OCI-LY7 (cell line): ENCODE results near the gene DUS3L. TPM values are rescaled to one million over a fixed set of nuclear protein-coding genes. Genes with fewer than 3 reads are reported as not detected.

ENCODE experiments used
- BruUV-seq: library from RNA; stranded (reverse); fragments of 400-500 nt; replicated peaks from 2 replicates; lab custom pipeline; 2021; lab: Mats Ljungman, UMichigan
- CTCF ChIA-PET: fragments of 300-600 bp; sonication (Branson Sonifier 250); formaldehyde crosslinking; loops from one replicate; lab custom pipeline; 2022; ENCODE audit warnings: antibody characterized with exemption; ENCODE audit not compliant: unreplicated experiment; lab: Charles Lee
- POLR2A ChIA-PET: fragments of 300-600 bp; sonication (Branson Sonifier 250); formaldehyde crosslinking; loops from one replicate; lab custom pipeline; 2022; ENCODE audit warnings: antibody characterized with exemption; lab: Charles Lee
- DNase-seq: peaks from one replicate; pipeline ENCODE4 v3.0.0-alpha.2; 2015; ENCODE audit warnings: low spot score
- H2AFZ ChIP-seq: fragments of 200-600 bp; sonication (generic), shearing (Covaris generic); 2 replicates; pipeline ENCODE4 v1.6.1; 2014; ENCODE audit warnings: mild to moderate bottlenecking, antibody characterized with exemption, low read length, moderate library complexity
- H3K27ac ChIP-seq: fragments of 200-600 bp; sonication (generic); 2 replicates; pipeline ENCODE4 v1.5.1; 2014; ENCODE audit warnings: mixed run types, low read depth, mild to moderate bottlenecking, moderate library complexity, low read length, inconsistent platforms; ENCODE audit not compliant: poor library complexity, severe bottlenecking
- H3K36me3 ChIP-seq: fragments of 200-600 bp; sonication (generic); 2 replicates; pipeline ENCODE4 v1.6.1; 2014; ENCODE audit warnings: mild to moderate bottlenecking, antibody characterized with exemption, low read length, moderate library complexity, mixed read lengths; ENCODE audit not compliant: insufficient read depth
- H3K4me1 ChIP-seq: fragments of 200-600 bp; sonication (generic); 2 replicates; pipeline ENCODE4 v1.5.1; 2014; ENCODE audit warnings: mild to moderate bottlenecking, low read length; ENCODE audit not compliant: insufficient read depth, poor library complexity, severe bottlenecking
- H3K4me2 ChIP-seq: fragments of 200-600 bp; sonication (generic); 2 replicates; pipeline ENCODE4 v1.6.1; 2014; ENCODE audit warnings: mild to moderate bottlenecking, low read length
- H3K4me3 ChIP-seq: fragments of 200-600 bp; sonication (generic); 2 replicates; pipeline ENCODE4 v1.5.1; 2014; ENCODE audit warnings: mild to moderate bottlenecking, low read depth, low read length; ENCODE audit not compliant: poor library complexity, severe bottlenecking
- H3K79me2 ChIP-seq: fragments of 200-600 bp; sonication (generic); 2 replicates; pipeline ENCODE4 v1.6.1; 2016; ENCODE audit warnings: low read depth, mild to moderate bottlenecking, low read length, moderate library complexity, mixed read lengths; ENCODE audit not compliant: insufficient read depth
- H3K9me2 ChIP-seq: fragments of 200-600 bp; sonication (generic); 2 replicates; pipeline ENCODE4 v1.6.1; 2016; ENCODE audit warnings: mild to moderate bottlenecking, low read length, mixed read lengths; ENCODE audit not compliant: insufficient read depth
- H3K9me3 ChIP-seq: fragments of 200-600 bp; sonication (generic); 2 replicates; pipeline ENCODE4 v1.6.1; 2014; ENCODE audit warnings: mild to moderate bottlenecking, mixed run types, low read length, mixed read lengths
- H4K20me1 ChIP-seq: fragments of 200-600 bp; sonication (generic); 2 replicates; pipeline ENCODE4 v1.6.1; 2014; ENCODE audit warnings: mild to moderate bottlenecking, antibody characterized with exemption, low read length, moderate library complexity, mixed read lengths; ENCODE audit not compliant: insufficient read depth
- EZH2phosphoT487 ChIP-seq: fragments of 200-600 bp; sonication (generic); IDR thresholded peaks from 2 replicates; pipeline ENCODE4 v1.6.1; 2018; ENCODE audit warnings: low read depth, borderline replicate concordance, mild to moderate bottlenecking, mixed run types, antibody characterized with exemption, low read length, moderate library complexity, mixed read lengths
- intact Hi-C: fragments of 100-400 bp; cut with micrococcal nuclease; formaldehyde crosslinking; loops from one replicate; pipeline ENCODE4 v1.10.0; 2022; ENCODE audit not compliant: unreplicated experiment
- total RNA-seq, 2 experiments: library from RNA; depleted of rRNA in 1 of 2; stranded (reverse); fragments of >200 nt in 1 of 2; shearing (Covaris generic) in 1 of 2; gene quantifications; 2 replicates each; pipeline ENCODE4 v1.2.3, GENCODE V29; 2014 to 2022
- TF ChIP-seq, protein P1 (sequence below): fragments of 200-600 bp; sonication (generic); conservative IDR thresholded peaks from 2 replicates; pipeline ENCODE4 v1.5.1; 2014; ENCODE audit warnings: mild to moderate bottlenecking, antibody characterized with exemption, low read length, moderate library complexity, mixed read lengths

Gene DUS3L
- total RNA-seq, 2 experiments from 2014 or later = 55.8 to 76.9 TPM

DNA sequence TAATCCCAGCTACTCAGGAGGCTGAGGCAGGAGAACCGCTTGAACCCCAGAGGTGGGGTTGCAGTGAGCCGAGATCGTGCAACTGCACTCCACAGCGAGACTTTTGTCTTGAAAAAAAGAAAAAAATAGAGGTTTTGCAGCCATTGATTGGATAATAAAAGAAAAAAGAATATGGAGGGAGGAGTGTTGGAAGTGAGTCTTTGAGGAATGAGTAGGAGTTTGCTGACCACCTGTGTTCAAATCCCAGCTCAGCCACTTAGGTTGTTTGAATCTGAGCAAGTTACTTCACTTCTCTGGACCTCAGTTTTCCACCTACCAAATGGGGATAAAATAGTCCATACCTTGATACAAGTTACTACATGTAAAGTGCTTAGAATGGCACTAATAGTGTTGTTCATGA, 20.2 kb upstream of the DUS3L start:
- intact Hi-C loops = no loop called here
- Histone ChIP-seq H2AFZ (no peak overlapping the region), H3K9me3 (no peaks in the 10 kb centered on the region), H4K20me1 (no peaks in the 10 kb centered on the region), H3K4me1 (no peaks in the 10 kb centered on the region), H3K4me2 (no peak overlapping the region), H3K79me2 (no peaks in the 10 kb centered on the region), H3K27ac (no peak overlapping the region), H3K4me3 (no peak overlapping the region), H3K9me2 (no peaks in the 10 kb centered on the region), H3K36me3 (no peaks in the 10 kb centered on the region)
- DNase-seq = no peak
- TF ChIP-seq, protein P1, sequence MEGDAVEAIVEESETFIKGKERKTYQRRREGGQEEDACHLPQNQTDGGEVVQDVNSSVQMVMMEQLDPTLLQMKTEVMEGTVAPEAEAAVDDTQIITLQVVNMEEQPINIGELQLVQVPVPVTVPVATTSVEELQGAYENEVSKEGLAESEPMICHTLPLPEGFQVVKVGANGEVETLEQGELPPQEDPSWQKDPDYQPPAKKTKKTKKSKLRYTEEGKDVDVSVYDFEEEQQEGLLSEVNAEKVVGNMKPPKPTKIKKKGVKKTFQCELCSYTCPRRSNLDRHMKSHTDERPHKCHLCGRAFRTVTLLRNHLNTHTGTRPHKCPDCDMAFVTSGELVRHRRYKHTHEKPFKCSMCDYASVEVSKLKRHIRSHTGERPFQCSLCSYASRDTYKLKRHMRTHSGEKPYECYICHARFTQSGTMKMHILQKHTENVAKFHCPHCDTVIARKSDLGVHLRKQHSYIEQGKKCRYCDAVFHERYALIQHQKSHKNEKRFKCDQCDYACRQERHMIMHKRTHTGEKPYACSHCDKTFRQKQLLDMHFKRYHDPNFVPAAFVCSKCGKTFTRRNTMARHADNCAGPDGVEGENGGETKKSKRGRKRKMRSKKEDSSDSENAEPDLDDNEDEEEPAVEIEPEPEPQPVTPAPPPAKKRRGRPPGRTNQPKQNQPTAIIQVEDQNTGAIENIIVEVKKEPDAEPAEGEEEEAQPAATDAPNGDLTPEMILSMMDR = no peak
- no peak for TF ChIP-seq EZH2phosphoT487
- POLR2A ChIA-PET = no interaction called here
- CTCF ChIA-PET = no interaction called here
- BruUV-seq = no TSS peak

GRCh38 chr19:5809469-5809868, 18.5 kb upstream of the DUS3L start:
- Histone ChIP-seq H2AFZ (no peak overlapping the region), H3K9me2 (no peaks in the 10 kb centered on the region), H3K36me3 (no peaks in the 10 kb centered on the region), H4K20me1 (no peaks in the 10 kb centered on the region), H3K4me2 (no peak overlapping the region), H3K27ac (no peak overlapping the region), H3K4me1 (peaks cover 8% of the 10 kb centered on the region), H3K79me2 (no peaks in the 10 kb centered on the region), H3K4me3 (no peak overlapping the region), H3K9me3 (no peaks in the 10 kb centered on the region)
- TF ChIP-seq, protein P1 = no peak
- no peak for TF ChIP-seq EZH2phosphoT487
- no TSS peak for BruUV-seq
- no peak for DNase-seq
- POLR2A ChIA-PET = interaction anchor here (0.7 to 0.8 kb wide), 2 partner anchors 93 to 226 kb away, joined by 3 read pairs; no protein-coding TSS in a partner anchor
- intact Hi-C loops = no loop called here
- CTCF ChIA-PET = no interaction called here

DNA sequence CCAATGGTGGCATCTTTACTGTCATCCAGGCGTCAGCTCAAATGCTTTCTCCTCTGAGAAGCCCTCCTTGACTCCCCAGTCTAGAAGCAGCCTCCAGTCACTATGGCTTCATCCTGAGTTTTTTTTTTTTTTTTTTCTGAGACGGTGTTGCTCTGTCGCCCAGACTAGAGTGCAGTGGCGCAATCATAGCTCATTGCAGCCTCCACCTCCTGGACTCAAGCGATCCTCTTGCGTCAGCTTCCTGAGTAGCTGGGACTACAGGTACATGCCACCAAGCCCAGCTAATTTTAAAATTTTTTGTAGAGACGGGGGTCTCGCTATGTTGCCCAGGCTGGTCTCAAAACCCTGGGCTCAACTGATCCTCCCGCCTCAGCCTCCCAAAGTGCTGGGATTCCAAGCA, 18.1 kb upstream of the DUS3L start:
- Histone ChIP-seq H3K27ac (no peak overlapping the region), H3K36me3 (no peaks in the 10 kb centered on the region), H3K9me2 (no peaks in the 10 kb centered on the region), H3K9me3 (no peaks in the 10 kb centered on the region), H3K79me2 (no peaks in the 10 kb centered on the region), H3K4me1 (peaks cover 12% of the 10 kb centered on the region), H4K20me1 (no peaks in the 10 kb centered on the region), H3K4me2 (no peak overlapping the region), H2AFZ (no peak overlapping the region), H3K4me3 (no peak overlapping the region)
- no peak for TF ChIP-seq EZH2phosphoT487
- TF ChIP-seq, protein P1 = no peak
- no TSS peak for BruUV-seq
- ChIA-PET POLR2A (interaction anchor here (0.8 kb wide), 1 partner anchor 92 kb away, joined by 3 read pairs; no protein-coding TSS in a partner anchor), CTCF (no interaction called here)
- intact Hi-C loops = no loop called here
- no peak for DNase-seq
